IMR-90 (cell line): Measurements from ENCODE around the gene DHH. TPM values are rescaled to one million over a fixed set of nuclear protein-coding genes. Genes with fewer than 3 reads are reported as not detected.

Experiments used
- ATAC-seq: fragments of 200-7000 bp; cut with Tn5 transposase; 2 replicates; pipeline ENCODE4 v1.9.1; 2020; ENCODE audit warnings: low read depth, mild to moderate bottlenecking, moderate library complexity
- BruUV-seq: library from RNA; stranded (reverse); fragments of 400-500 nt; replicated peaks from 2 replicates; lab custom pipeline; 2021; lab: Mats Ljungman, UMichigan
- CTCF ChIA-PET: fragments of 300-600 bp; formaldehyde crosslinking; extraction: SDS; loops from one replicate; lab custom pipeline; 2021; ENCODE audit warnings: antibody characterized with exemption; lab: Yijun Ruan, JAX
- POLR2A ChIA-PET: fragments of 300-600 bp; sonication (Branson Sonifier 250); formaldehyde crosslinking; loops from one replicate; lab custom pipeline; 2022; ENCODE audit warnings: antibody characterized with exemption; ENCODE audit not compliant: unreplicated experiment; lab: Charles Lee
- DNase-seq: peaks from one replicate; pipeline ENCODE4 v3.0.0; 2013
- H2AFZ ChIP-seq: replicated peaks from 2 replicates; pipeline ENCODE3; 2013; ENCODE audit warnings: low read length, mild to moderate bottlenecking; ENCODE audit not compliant: poor library complexity
- H2AK5ac ChIP-seq: 2 replicates; pipeline ENCODE4 v1.6.1; 2013; ENCODE audit warnings: low read depth, low read length, inconsistent platforms
- H2AK9ac ChIP-seq: replicated peaks from 2 replicates; pipeline ENCODE3; 2013; ENCODE audit warnings: mild to moderate bottlenecking, low read depth, low read length, moderate library complexity; ENCODE audit not compliant: poor library complexity
- H2BK120ac ChIP-seq: 2 replicates; pipeline ENCODE4 v1.6.1; 2013; ENCODE audit warnings: low read depth, low read length, inconsistent platforms
- H2BK15ac ChIP-seq: 3 replicates; pipeline ENCODE4 v1.6.1; 2013; ENCODE audit warnings: low read depth, low read length, inconsistent platforms
- H2BK20ac ChIP-seq: 2 replicates; pipeline ENCODE4 v1.6.1; 2013; ENCODE audit warnings: low read depth, mild to moderate bottlenecking, inconsistent platforms, low read length, moderate library complexity
- H2BK5ac ChIP-seq: 2 replicates; pipeline ENCODE4 v1.6.1; 2013; ENCODE audit warnings: mild to moderate bottlenecking, low read depth, low read length, inconsistent platforms; ENCODE audit not compliant: poor library complexity, severe bottlenecking
- H3K14ac ChIP-seq: replicated peaks from 2 replicates; pipeline ENCODE4 v1.6.1; 2013; ENCODE audit warnings: low read depth, low read length, inconsistent platforms
- H3K18ac ChIP-seq: 2 replicates; pipeline ENCODE4 v1.6.1; 2013; ENCODE audit warnings: low read depth, low read length, control low read depth
- H3K23ac ChIP-seq: 2 replicates; pipeline ENCODE4 v1.6.1; 2013; ENCODE audit warnings: low read depth, low read length, inconsistent platforms
- H3K27ac ChIP-seq: 2 replicates; pipeline ENCODE4 v1.5.1; 2013; ENCODE audit warnings: mild to moderate bottlenecking, control low read depth, low read length; ENCODE audit not compliant: insufficient read depth
- H3K27me3 ChIP-seq: 2 replicates; pipeline ENCODE4 v1.6.1; 2013; ENCODE audit warnings: low read length; ENCODE audit not compliant: control insufficient read depth, insufficient read depth
- H3K36me3 ChIP-seq: 2 replicates; pipeline ENCODE4 v1.6.1; 2013; ENCODE audit warnings: low read length, mixed read lengths; ENCODE audit not compliant: control insufficient read depth, insufficient read depth
- H3K4ac ChIP-seq: 2 replicates; pipeline ENCODE4 v1.6.1; 2013; ENCODE audit warnings: low read depth, low read length, inconsistent platforms
- H3K4me1 ChIP-seq: 2 replicates; pipeline ENCODE4 v1.6.1; 2013; ENCODE audit warnings: low read length, mixed read lengths; ENCODE audit not compliant: control insufficient read depth, insufficient read depth
- H3K4me2 ChIP-seq: 2 replicates; pipeline ENCODE4 v1.6.1; 2013; ENCODE audit warnings: low read depth, mild to moderate bottlenecking, control low read depth, low read length, moderate library complexity
- H3K4me3 ChIP-seq: 2 replicates; pipeline ENCODE4 v1.5.1; 2013; ENCODE audit warnings: low read depth, mild to moderate bottlenecking, control low read depth, low read length, moderate library complexity; ENCODE audit not compliant: insufficient read depth
- H3K56ac ChIP-seq: 2 replicates; pipeline ENCODE4 v1.6.1; 2013; ENCODE audit warnings: low read length, inconsistent platforms; ENCODE audit not compliant: insufficient read depth; ENCODE audit errors: extremely low read depth
- H3K79me1 ChIP-seq, 2 experiments: 2 replicates each; pipeline ENCODE4 v1.6.1; 2013; ENCODE audit warnings: low read length in 2 of 2, inconsistent platforms in 1 of 2, low read depth in 1 of 2
- H3K9ac ChIP-seq: 2 replicates; pipeline ENCODE4 v1.6.1; 2013; ENCODE audit warnings: low read depth, low read length, control low read depth
- H3K9me1 ChIP-seq: 2 replicates; pipeline ENCODE4 v1.6.1; 2013; ENCODE audit warnings: low read length, inconsistent platforms; ENCODE audit not compliant: insufficient read depth
- H3K9me3 ChIP-seq: 2 replicates; pipeline ENCODE4 v1.6.1; 2013; ENCODE audit warnings: low read length; ENCODE audit not compliant: control insufficient read depth, insufficient read depth
- H4K20me1 ChIP-seq: 2 replicates; pipeline ENCODE4 v1.6.1; 2013; ENCODE audit warnings: low read length, inconsistent platforms; ENCODE audit not compliant: insufficient read depth
- H4K5ac ChIP-seq: 2 replicates; pipeline ENCODE4 v1.6.1; 2013; ENCODE audit warnings: mild to moderate bottlenecking, low read depth, low read length, control low read depth
- H4K8ac ChIP-seq, 2 experiments: 2 replicates each; pipeline ENCODE4 v1.6.1; 2013; ENCODE audit warnings: low read depth in 2 of 2, low read length in 2 of 2, control low read depth in 1 of 2, inconsistent platforms in 1 of 2
- H4K91ac ChIP-seq: 2 replicates; pipeline ENCODE4 v1.6.1; 2013; ENCODE audit warnings: low read depth, low read length, inconsistent platforms; ENCODE audit not compliant: insufficient read depth
- BHLHE40 ChIP-seq: fragments of 150-350 bp; IDR thresholded peaks from 2 replicates; pipeline ENCODE4 v1.6.1; 2016; ENCODE audit warnings: mild to moderate bottlenecking, low read depth, low read length
- CHD1 ChIP-seq: IDR thresholded peaks from 2 replicates; pipeline ENCODE4 v1.6.1; 2012; ENCODE audit warnings: low read depth, low read length, improper control_type of control experiment
- WGBS, 2 experiments: methylation state at CpG; one replicate each; pipeline versions ENCODE4 v1.1.5 to v1.1.7; 2013; ENCODE audit warnings: missing lambda C conversion rate in 2 of 2; ENCODE audit not compliant: insufficient read length in 1 of 2; ENCODE audit errors: extremely low coverage in 2 of 2; 5-methylcytosine and 5-hydroxymethylcytosine counted together
- dilution Hi-C: fragments of 300-500 bp; cut with HindIII; formaldehyde crosslinking; loops from one replicate; pipeline ENCODE4 v1.14.3; 2018; ENCODE audit warnings: low sequenced_read_pairs; ENCODE audit not compliant: unreplicated experiment
- in situ Hi-C: fragments of 300-500 bp; cut with MboI; formaldehyde crosslinking; loops from 3 replicates; pipeline ENCODE4 v1.14.3; 2019; ENCODE audit warnings: low sequenced_read_pairs, inconsistent platforms, mixed read lengths
- intact Hi-C: fragments of 100-400 bp; cut with micrococcal nuclease; formaldehyde crosslinking; loops from 2 replicates; pipeline ENCODE4 v1.10.0; 2022
- polyA plus RNA-seq, 3 experiments: library from polyadenylated mRNA; depleted of rRNA; stranded (reverse); fragments of >200 nt; gene quantifications; 2 replicates each; pipeline ENCODE4 v1.2.3, GENCODE V29; 2012; ENCODE audit warnings: low replicate concordance in 1 of 3
- total RNA-seq: library from RNA; depleted of rRNA; stranded (reverse); fragments of >200 nt; gene quantifications from 2 replicates; pipeline ENCODE4 v1.2.3, GENCODE V29; 2012

The DHH gene
- total and polyA plus RNA-seq, 2 of the 4 experiments (the other 2 are of a cell fraction): under 0.01 to 0.07 TPM

DNA sequence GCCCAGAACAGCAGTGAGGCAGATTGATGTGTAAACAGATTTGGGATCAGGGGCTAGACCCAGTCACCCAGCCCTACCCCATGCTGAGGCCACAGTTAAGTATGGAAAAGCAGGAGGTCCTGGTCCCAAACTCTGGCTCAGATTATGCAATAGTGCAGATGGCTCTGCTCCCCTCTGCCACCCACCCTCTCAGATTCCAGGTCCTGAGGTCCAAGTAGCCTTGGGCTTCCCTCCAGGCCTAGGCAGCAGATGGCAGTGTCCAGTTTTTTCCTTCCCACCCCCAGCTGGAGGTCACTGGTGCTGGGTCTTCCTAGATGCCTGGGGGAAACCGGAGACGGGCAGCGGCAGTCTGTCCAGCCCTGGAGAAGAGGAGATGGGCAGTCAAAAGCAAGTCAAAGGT, 2.8 kb upstream of the DHH start:
- no peak overlapping the region for H3K56ac ChIP-seq
- H3K23ac ChIP-seq: no peak overlapping the region
- H2BK5ac ChIP-seq: no peak overlapping the region
- H3K9ac ChIP-seq: no peak overlapping the region
- H2BK20ac ChIP-seq: no peak overlapping the region
- H2BK120ac ChIP-seq: no peak overlapping the region
- H2BK15ac ChIP-seq: no peak overlapping the region
- no peak for TF ChIP-seq BHLHE40
- no peak for TF ChIP-seq CHD1
- no peak overlapping the region for H3K4me2 ChIP-seq
- H3K4ac ChIP-seq: no peak overlapping the region
- CTCF ChIA-PET: no interaction called here
- H3K18ac ChIP-seq: no peak overlapping the region
- dilution Hi-C loops: no loop called here
- peaks cover 14% of the 10 kb centered on the region; the same call in 1 of the 2 replicates for H3K27me3 ChIP-seq
- H3K79me1 ChIP-seq: peaks cover 0 to 2% of the 10 kb centered on the region in 2 experiments; a peak in 3 of 4 replicates
- no peak overlapping the region for H4K8ac ChIP-seq
- DNase-seq (no peak), ATAC-seq (no peak)
- no peak overlapping the region for H3K27ac ChIP-seq
- H2AK9ac ChIP-seq: peak overlapping the region; percentile 21
- H3K14ac ChIP-seq: no peak overlapping the region
- peaks cover 9% of the 10 kb centered on the region; the same call in 1 of the 2 replicates for H4K20me1 ChIP-seq
- H2AFZ ChIP-seq: peak overlapping the region; percentile 36
- POLR2A ChIA-PET: no interaction called here
- H4K5ac ChIP-seq: no peak overlapping the region
- intact Hi-C loops: no loop called here
- no peak overlapping the region for H4K91ac ChIP-seq
- H2AK5ac ChIP-seq: no peak overlapping the region
- WGBS, 2 experiments: 89% methylated on average over 3 of the region's 3 CpGs; no CpG with 5 or more reads in 1 of the 2 experiments
- peaks cover 44% of the 10 kb centered on the region for H3K36me3 ChIP-seq
- in situ Hi-C loops: no loop called here
- H3K9me1 ChIP-seq: no peaks in the 10 kb centered on the region
- peaks cover 5% of the 10 kb centered on the region; the same call in 1 of the 2 replicates for H3K4me1 ChIP-seq
- no peak overlapping the region for H3K4me3 ChIP-seq
- BruUV-seq: TSS peak; percentile 39
- H3K9me3 ChIP-seq: no peaks in the 10 kb centered on the region
